BLaER1 treated with 17β-estradiol and CSF1 and Interleukin-3, amounts not matched to agents 10 nM and 100 nM (cell line): Measurements from ENCODE around the gene PFKFB3.
"Not testable (repeated sequence)": the region's sequence is repeated elsewhere in the genome, so short reads cannot be mapped to it uniquely, and the experiment has no call there.

Experiments used
- H3K27ac ChIP-seq, 11 experiments: shearing (Covaris generic); formaldehyde crosslinking; 2 replicates each; pipeline ENCODE4 v1.8.1; 2022
- H3K27me3 ChIP-seq, 11 experiments: shearing (Covaris generic); formaldehyde crosslinking; 2 replicates each; pipeline ENCODE4 v1.8.1; 2022
- H3K36me3 ChIP-seq, 11 experiments: shearing (Covaris generic); formaldehyde crosslinking; 2 replicates each; pipeline ENCODE4 v1.8.1; 2022
- H3K4me1 ChIP-seq, 10 experiments: shearing (Covaris generic); formaldehyde crosslinking; 2 replicates each; pipeline ENCODE4 v1.8.1; 2022
- H3K4me2 ChIP-seq, 11 experiments: shearing (Covaris generic); formaldehyde crosslinking; 2 replicates each; pipeline ENCODE4 v1.8.1; 2022
- H3K4me3 ChIP-seq, 10 experiments: shearing (Covaris generic); formaldehyde crosslinking; 2 replicates each; pipeline ENCODE4 v1.8.1; 2022
- H3K9ac ChIP-seq, 11 experiments: shearing (Covaris generic); formaldehyde crosslinking; 2 replicates each; pipeline ENCODE4 v1.8.1; 2022
- H3K9me3 ChIP-seq, 11 experiments: shearing (Covaris generic); formaldehyde crosslinking; replicated peaks in 1 of 11; 2 replicates each; pipeline ENCODE4 v1.8.1; 2022
- H4K20me1 ChIP-seq, 11 experiments: shearing (Covaris generic); formaldehyde crosslinking; 2 replicates each; pipeline ENCODE4 v1.8.1; 2022
- Cebpa-rat ChIP-seq, 11 experiments: shearing (Covaris generic); IDR thresholded peaks; 2 replicates each; pipeline ENCODE4 v1.8.1; 2022

The PFKFB3 gene

DNA sequence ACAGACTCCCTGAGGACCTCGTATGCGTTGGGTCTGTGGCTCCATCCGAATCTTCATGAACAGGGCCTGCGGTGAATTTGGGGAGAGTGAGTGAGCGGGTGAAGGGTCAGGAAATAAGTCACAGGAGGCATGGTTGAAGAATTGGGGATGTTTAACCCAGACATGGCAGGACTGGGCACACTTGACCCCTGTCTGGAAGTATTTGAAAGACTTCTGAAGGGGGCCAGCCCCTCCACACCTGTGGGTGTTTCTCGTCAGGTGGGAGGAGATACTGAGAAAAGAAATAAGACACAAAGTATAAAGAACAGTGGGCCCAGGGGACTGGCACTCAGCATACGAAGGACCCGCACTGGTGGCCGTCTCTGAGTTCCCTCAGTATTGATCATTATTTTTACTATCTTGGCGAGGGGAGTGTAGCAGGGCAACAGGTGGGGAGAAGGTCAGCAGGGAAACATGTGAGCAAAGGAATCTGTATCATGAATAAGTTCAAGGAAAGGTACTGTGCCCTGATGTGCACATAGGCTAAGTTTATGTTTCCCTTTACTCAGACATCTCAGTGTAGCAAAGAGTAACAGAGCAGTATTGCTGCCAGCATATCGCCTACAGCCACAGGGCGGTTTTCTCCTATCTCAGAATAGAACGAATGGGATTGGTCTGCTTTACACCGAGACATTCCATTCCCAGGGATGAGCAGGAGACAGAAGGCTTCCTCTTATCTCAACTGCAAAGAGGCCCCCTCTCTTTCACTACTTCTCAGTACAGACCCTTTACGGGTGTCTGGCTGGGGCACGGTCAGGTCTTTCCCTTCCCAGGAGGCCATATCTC, 38.2 kb upstream of the PFKFB3 start:
- no peak for TF ChIP-seq Cebpa-rat (IDR thresholded peaks at IDR 0.05)
- Histone ChIP-seq H4K20me1 (peaks cover 38 to 67% (median 50%) of the 10 kb centered on the region in 11 experiments; a peak in 21 of 22 replicates), H3K4me1 (peaks cover 49 to 66% (median 56%) of the 10 kb centered on the region in 10 experiments), H3K4me2 (peak overlapping the region; percentile 83 to 98 (median 96)), H3K36me3 (peaks cover 16 to 36% (median 25%) of the 10 kb centered on the region in 11 experiments; a peak in 19 of 22 replicates), H3K9me3 (no peaks in the 10 kb centered on the region), H3K4me3 (peak overlapping the region; percentile 64 to 84 (median 77)), H3K27ac (peak overlapping the region; percentile 86 to 95 (median 92)), H3K27me3 (no peaks in the 10 kb centered on the region), H3K9ac (peak overlapping the region; percentile 83 to 94 (median 91))

DNA sequence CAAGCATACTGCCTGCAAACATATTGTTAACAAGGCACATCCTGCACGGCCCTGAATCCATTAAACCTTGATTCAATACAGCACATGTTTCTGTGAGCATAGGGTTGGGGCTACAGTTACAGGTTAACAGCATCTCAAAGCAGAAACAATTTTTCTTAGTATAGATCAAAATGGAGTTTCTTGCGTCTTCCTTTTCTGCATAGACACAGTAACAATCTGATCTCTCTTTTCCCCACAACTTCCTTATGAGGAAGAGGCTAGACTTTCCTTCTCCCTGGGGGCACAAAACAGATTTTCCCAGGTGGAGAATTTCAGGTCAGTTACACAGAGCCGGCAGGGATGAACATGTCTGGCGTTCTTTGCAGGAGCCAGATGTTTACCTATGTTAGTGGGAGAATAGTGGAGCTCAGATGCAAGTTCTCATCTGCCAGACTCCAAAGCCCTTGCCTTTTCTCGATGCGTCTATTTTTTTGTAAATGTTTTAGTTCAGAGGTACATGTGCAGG, 37.5 kb upstream of the PFKFB3 start:
- Histone ChIP-seq H3K4me2 (peak overlapping the region; percentile 83 to 98 (median 96)), H3K9me3 (no peaks in the 10 kb centered on the region), H3K36me3 (peaks cover 16 to 36% (median 25%) of the 10 kb centered on the region in 11 experiments; a peak in 19 of 22 replicates), H3K9ac (peak overlapping the region in 5 of 11 experiments; percentile 19 to 90 (median 23); a peak in 4 of 22 replicates), H4K20me1 (peaks cover 46 to 75% (median 54%) of the 10 kb centered on the region in 11 experiments; a peak in 21 of 22 replicates), H3K27ac (peak overlapping the region in 2 of 11 experiments; percentile 92 to 94; a peak in 5 of 22 replicates), H3K4me1 (peaks cover 57 to 74% (median 64%) of the 10 kb centered on the region in 10 experiments), H3K4me3 (peak overlapping the region in 4 of 10 experiments; percentile 70 to 84 (median 78); a peak in 4 of 20 replicates), H3K27me3 (no peaks in the 10 kb centered on the region)
- no peak for TF ChIP-seq Cebpa-rat (IDR thresholded peaks at IDR 0.05)

DNA sequence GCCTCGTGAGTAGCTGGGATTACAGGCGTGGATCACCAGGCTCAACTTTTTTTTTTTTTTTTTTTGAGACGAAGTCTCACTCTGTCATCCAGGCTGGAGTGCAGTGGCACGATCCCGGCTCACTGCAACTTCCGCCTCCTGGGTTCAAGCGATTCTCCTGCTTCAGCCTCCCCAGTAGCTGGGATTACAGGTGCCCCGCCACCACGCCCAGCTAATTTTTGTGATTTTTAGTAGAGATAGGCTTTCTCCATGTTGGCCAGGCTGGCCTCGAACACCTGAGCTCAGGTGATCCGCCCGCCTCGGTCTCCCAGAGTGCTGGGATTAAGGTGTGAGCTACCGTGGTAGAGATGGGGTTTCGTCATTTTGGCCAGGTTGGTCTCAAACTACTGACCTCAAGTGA, 36.8 kb upstream of the PFKFB3 start:
- H3K4me3 ChIP-seq, H3K27ac ChIP-seq, H3K27me3 ChIP-seq, H3K9me3 ChIP-seq: not testable (repeated sequence)
- peak overlapping the region in 6 of 11 experiments; percentile 92 to 98 (median 96); a peak in 7 of 22 replicates for H3K4me2 ChIP-seq
- 0 out of 22 replicates have a peak overlapping the region, but pooled peaks of 1 of the 11 experiments have one; percentile 19 for H3K9ac ChIP-seq
- H3K4me1 ChIP-seq: peaks cover 63 to 81% (median 71%) of the 10 kb centered on the region in 10 experiments
- peaks cover 16 to 36% (median 25%) of the 10 kb centered on the region in 11 experiments; a peak in 19 of 22 replicates for H3K36me3 ChIP-seq
- H4K20me1 ChIP-seq: peaks cover 50 to 78% (median 59%) of the 10 kb centered on the region in 11 experiments; a peak in 21 of 22 replicates

- H3K4me1 ChIP-seq: peaks cover 74 to 95% (median 85%) of the 10 kb centered on the region in 10 experiments
- TF ChIP-seq Cebpa-rat (IDR thresholded peaks at IDR 0.05): no peak
- peak overlapping the region in 2 of 11 experiments; percentile 6 to 23; a peak in 1 of 22 replicates for H3K27ac ChIP-seq
- peak overlapping the region in 3 of 11 experiments; percentile 83 to 93 (median 90); a peak in 4 of 22 replicates for H3K4me2 ChIP-seq
- H3K9me3 ChIP-seq: no peaks in the 10 kb centered on the region
- H3K4me3 ChIP-seq: no peak overlapping the region
- no peaks in the 10 kb centered on the region for H3K27me3 ChIP-seq
- H3K36me3 ChIP-seq: peaks cover 16 to 36% (median 25%) of the 10 kb centered on the region in 11 experiments; a peak in 19 of 22 replicates
- H4K20me1 ChIP-seq: peaks cover 60 to 83% (median 72%) of the 10 kb centered on the region in 11 experiments; a peak in 21 of 22 replicates
- peak overlapping the region in 4 of 11 experiments; percentile 3 to 26 (median 6); a peak in 2 of 22 replicates for H3K9ac ChIP-seq
These were observed 35.3 kb upstream of the PFKFB3 start for GRCh38 chr10:6167456-6167855.

DNA sequence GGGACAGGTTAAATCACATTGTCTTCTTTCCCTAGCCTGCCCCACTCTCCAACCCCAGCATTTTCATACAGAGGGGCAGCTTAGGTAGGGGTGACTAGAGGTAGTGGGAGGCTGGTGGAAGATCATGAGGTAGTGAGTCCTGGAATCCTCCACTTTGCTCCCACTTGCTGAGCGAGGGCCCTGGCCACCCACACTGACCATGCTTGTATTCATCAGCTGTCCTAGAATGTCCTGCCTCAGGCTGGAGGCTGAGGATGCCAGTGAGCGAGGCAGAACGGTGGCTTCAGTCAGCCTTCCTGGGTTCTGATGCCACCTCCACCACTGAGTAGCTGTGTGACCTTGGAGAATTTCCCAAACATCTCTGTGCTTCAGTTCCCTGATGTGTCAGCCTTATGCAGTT, 34.6 kb upstream of the PFKFB3 start:
- TF ChIP-seq Cebpa-rat (IDR thresholded peaks at IDR 0.05): no peak
- Histone ChIP-seq H3K27ac (peak overlapping the region in 1 of 11 experiments; percentile 23; a peak in 1 of 22 replicates), H3K4me1 (peaks cover 74 to 95% (median 85%) of the 10 kb centered on the region in 10 experiments), H3K4me3 (no peak overlapping the region), H3K9me3 (no peaks in the 10 kb centered on the region), H3K9ac (peak overlapping the region in 4 of 11 experiments; percentile 3 to 26 (median 12); a peak in 1 of 22 replicates), H4K20me1 (peaks cover 66 to 84% (median 78%) of the 10 kb centered on the region in 11 experiments; a peak in 21 of 22 replicates), H3K36me3 (peaks cover 16 to 40% (median 25%) of the 10 kb centered on the region in 11 experiments; a peak in 19 of 22 replicates), H3K4me2 (peak overlapping the region in 10 of 11 experiments; percentile 65 to 93 (median 84); a peak in 12 of 22 replicates), H3K27me3 (no peaks in the 10 kb centered on the region)

GRCh38 chr10:6170638-6171037, 32.1 kb upstream of the PFKFB3 start:
- peaks cover 16 to 42% (median 29%) of the 10 kb centered on the region in 11 experiments; a peak in 19 of 22 replicates for H3K36me3 ChIP-seq
- no peak overlapping the region for H3K4me3 ChIP-seq
- peak overlapping the region in 4 of 11 experiments; percentile 15 to 72 (median 43); a peak in 4 of 22 replicates for H3K27ac ChIP-seq
- no peak for TF ChIP-seq Cebpa-rat (IDR thresholded peaks at IDR 0.05)
- peaks cover 81 to 100% (median 98%) of the 10 kb centered on the region in 11 experiments for H4K20me1 ChIP-seq
- peak overlapping the region in 2 of 11 experiments; percentile 7 to 46; a peak in 2 of 22 replicates for H3K9ac ChIP-seq
- H3K27me3 ChIP-seq: no peaks in the 10 kb centered on the region
- peak overlapping the region; percentile 65 to 93 (median 84) for H3K4me2 ChIP-seq
- H3K9me3 ChIP-seq: no peaks in the 10 kb centered on the region
- peaks cover 77 to 98% (median 88%) of the 10 kb centered on the region in 10 experiments for H3K4me1 ChIP-seq

DNA sequence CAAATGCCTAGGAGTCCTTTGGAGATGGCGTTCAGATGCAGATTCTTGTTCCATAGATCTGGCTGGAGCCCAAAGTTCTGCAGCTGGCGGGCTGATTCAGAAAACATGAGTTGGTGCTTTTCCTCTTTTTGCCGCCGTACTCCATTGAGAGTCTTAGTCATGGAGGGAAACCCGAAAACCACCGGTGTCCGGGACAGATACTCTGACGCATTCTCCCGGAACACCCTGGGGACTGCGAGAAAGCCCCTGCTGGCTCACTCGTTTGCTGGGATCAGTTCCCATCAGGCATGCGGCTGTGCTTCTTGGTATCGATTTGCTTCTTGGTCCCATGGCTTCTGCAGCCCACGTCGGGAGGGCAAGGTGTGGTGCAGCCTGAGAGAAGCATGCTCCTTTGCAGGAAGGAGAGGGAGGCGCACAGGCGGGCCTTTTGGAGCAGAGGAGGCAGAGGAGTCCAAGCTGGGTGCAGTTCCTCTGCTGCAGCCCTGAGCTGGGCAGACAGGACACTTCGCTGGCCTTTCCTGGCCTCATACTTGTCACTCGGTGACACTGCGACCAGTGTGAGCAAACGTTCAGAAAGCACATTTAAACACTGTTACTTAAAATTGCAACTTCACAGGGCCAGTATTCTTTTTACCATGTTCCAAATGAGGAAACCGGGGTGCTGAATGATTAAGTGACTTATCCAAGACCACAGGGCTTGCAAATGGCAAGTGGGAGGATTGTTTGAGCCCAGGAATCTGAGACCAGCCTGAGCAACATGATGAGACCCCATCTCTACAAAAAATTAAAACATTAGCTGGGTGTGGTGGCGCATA, 30.6 kb upstream of the PFKFB3 start:
- no peaks in the 10 kb centered on the region for H3K27me3 ChIP-seq
- H3K9me3 ChIP-seq: no peaks in the 10 kb centered on the region
- H4K20me1 ChIP-seq: peaks cover 82 to 100% (median 99%) of the 10 kb centered on the region in 11 experiments
- H3K36me3 ChIP-seq: peaks cover 3 to 41% (median 21%) of the 10 kb centered on the region in 11 experiments; a peak in 18 of 22 replicates
- H3K4me2 ChIP-seq: peak overlapping the region; percentile 65 to 93 (median 87)
- H3K27ac ChIP-seq: peak overlapping the region in 10 of 11 experiments; percentile 9 to 72 (median 60); a peak in 15 of 22 replicates
- H3K4me1 ChIP-seq: peaks cover 87 to 100% (median 95%) of the 10 kb centered on the region in 10 experiments
- peak overlapping the region in 7 of 11 experiments; percentile 9 to 55 (median 37); a peak in 8 of 22 replicates for H3K9ac ChIP-seq
- no peak for TF ChIP-seq Cebpa-rat (IDR thresholded peaks at IDR 0.05)
- H3K4me3 ChIP-seq: peak overlapping the region in 5 of 10 experiments; percentile 9 to 35 (median 23); a peak in 5 of 20 replicates
